Ishikawa (cell line): ENCODE data around the gene COG3.

ENCODE experiments used
- CEBPB ChIP-seq: IDR thresholded peaks from 2 replicates; pipeline ENCODE4 v1.6.1; 2012
- CREB1 ChIP-seq: IDR thresholded peaks from 2 replicates; pipeline ENCODE4 v1.6.1; 2012; ENCODE audit warnings: low read depth
- EGR1 ChIP-seq: IDR thresholded peaks from 2 replicates; pipeline ENCODE4 v1.6.1; 2012
- EP300 ChIP-seq: IDR thresholded peaks from 2 replicates; pipeline ENCODE4 v1.6.1; 2012; ENCODE audit warnings: borderline replicate concordance
- FOXM1 ChIP-seq: IDR thresholded peaks from 2 replicates; pipeline ENCODE4 v1.6.1; 2012; ENCODE audit warnings: low read depth, borderline replicate concordance
- NFIC ChIP-seq: IDR thresholded peaks from 2 replicates; pipeline ENCODE4 v1.6.1; 2012
- RAD21 ChIP-seq: IDR thresholded peaks from 2 replicates; pipeline ENCODE4 v1.6.1; 2012; ENCODE audit warnings: low read depth
- TAF1 ChIP-seq: IDR thresholded peaks from 2 replicates; pipeline ENCODE4 v1.6.1; 2012; ENCODE audit warnings: low read depth, mild to moderate bottlenecking
- TCF12 ChIP-seq: IDR thresholded peaks from 2 replicates; pipeline ENCODE4 v1.6.1; 2012; ENCODE audit warnings: low read depth
- TEAD4 ChIP-seq: IDR thresholded peaks from 2 replicates; pipeline ENCODE4 v1.6.1; 2012
- YY1 ChIP-seq: IDR thresholded peaks from 2 replicates; pipeline ENCODE4 v1.6.1; 2012; ENCODE audit warnings: low read depth
- ZBTB7A ChIP-seq: IDR thresholded peaks from 2 replicates; pipeline ENCODE4 v1.6.1; 2012; ENCODE audit warnings: low read depth
- TF ChIP-seq, protein P1 (sequence below): IDR thresholded peaks from 2 replicates; pipeline ENCODE4 v1.6.1; 2012; ENCODE audit warnings: low read depth, mild to moderate bottlenecking
- TF ChIP-seq, protein P2 (sequence below): IDR thresholded peaks from 2 replicates; pipeline ENCODE4 v1.6.1; 2012

DNA sequence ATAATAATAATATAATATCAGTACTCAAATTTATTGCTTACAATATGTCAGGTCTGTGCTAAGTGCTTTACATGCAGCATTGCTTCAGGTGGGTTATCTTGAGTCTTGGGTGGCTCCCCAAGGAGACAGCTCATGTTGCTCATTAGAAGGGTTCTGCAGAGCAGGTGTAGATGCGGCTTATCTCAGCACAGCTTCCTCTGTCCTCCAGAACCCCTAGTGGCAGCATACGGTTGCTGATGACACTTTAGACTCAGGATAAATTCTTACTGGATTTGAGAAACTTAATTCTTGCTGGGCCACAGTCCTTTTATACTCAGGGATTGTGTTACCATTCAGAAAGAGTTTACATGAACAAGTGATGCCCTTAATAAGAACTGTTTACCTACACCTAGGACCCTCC lies 8.9 kb downstream of the COG3 start:
- TF ChIP-seq CREB1 (no peak), TAF1 (no peak), FOXM1 (no peak), RAD21 (no peak), CEBPB (no peak), YY1 (no peak), EP300 (no peak), ZBTB7A (no peak), EGR1 (no peak), TEAD4 (no peak), TCF12 (no peak), NFIC (no peak)
- TF ChIP-seq, protein P1, sequence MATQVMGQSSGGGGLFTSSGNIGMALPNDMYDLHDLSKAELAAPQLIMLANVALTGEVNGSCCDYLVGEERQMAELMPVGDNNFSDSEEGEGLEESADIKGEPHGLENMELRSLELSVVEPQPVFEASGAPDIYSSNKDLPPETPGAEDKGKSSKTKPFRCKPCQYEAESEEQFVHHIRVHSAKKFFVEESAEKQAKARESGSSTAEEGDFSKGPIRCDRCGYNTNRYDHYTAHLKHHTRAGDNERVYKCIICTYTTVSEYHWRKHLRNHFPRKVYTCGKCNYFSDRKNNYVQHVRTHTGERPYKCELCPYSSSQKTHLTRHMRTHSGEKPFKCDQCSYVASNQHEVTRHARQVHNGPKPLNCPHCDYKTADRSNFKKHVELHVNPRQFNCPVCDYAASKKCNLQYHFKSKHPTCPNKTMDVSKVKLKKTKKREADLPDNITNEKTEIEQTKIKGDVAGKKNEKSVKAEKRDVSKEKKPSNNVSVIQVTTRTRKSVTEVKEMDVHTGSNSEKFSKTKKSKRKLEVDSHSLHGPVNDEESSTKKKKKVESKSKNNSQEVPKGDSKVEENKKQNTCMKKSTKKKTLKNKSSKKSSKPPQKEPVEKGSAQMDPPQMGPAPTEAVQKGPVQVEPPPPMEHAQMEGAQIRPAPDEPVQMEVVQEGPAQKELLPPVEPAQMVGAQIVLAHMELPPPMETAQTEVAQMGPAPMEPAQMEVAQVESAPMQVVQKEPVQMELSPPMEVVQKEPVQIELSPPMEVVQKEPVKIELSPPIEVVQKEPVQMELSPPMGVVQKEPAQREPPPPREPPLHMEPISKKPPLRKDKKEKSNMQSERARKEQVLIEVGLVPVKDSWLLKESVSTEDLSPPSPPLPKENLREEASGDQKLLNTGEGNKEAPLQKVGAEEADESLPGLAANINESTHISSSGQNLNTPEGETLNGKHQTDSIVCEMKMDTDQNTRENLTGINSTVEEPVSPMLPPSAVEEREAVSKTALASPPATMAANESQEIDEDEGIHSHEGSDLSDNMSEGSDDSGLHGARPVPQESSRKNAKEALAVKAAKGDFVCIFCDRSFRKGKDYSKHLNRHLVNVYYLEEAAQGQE: no peak
- TF ChIP-seq, protein P2, sequence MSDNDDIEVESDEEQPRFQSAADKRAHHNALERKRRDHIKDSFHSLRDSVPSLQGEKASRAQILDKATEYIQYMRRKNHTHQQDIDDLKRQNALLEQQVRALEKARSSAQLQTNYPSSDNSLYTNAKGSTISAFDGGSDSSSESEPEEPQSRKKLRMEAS: no peak
